Uterus (tissue), 4 donors: Measurements from ENCODE around the gene SYMPK. TPM values are rescaled to one million over a fixed set of nuclear protein-coding genes. Genes with fewer than 3 reads are reported as not detected.

Experiments
- DNase-seq, 2 donors: peaks; one replicate each; pipeline ENCODE4 v3.0.0-alpha.2; 2019 to 2020
- H3K27ac ChIP-seq, 2 donors: fragments of 200-600 bp; sonication (generic); 1 replicate in 1 of 2; 2 replicates in 1 of 2; pipeline ENCODE4 v1.5.1; 2016 to 2018
- H3K27me3 ChIP-seq, 2 donors: fragments of 200-600 bp; sonication (generic); one replicate each; pipeline ENCODE4 v1.5.1; 2018 to 2019; ENCODE audit warnings: control low read depth in 1 of 2
- H3K36me3 ChIP-seq, 2 donors: fragments of 200-600 bp; sonication (generic); one replicate each; pipeline ENCODE4 v1.5.1; 2019; ENCODE audit warnings: control low read depth in 1 of 2
- H3K4me1 ChIP-seq, 2 donors: fragments of 200-600 bp; sonication (generic); one replicate each; pipeline ENCODE4 v1.5.1; 2018 to 2019; ENCODE audit warnings: control low read depth in 1 of 2
- H3K4me3 ChIP-seq, 2 donors: fragments of 200-600 bp; sonication (generic); 1 replicate in 1 of 2; 2 replicates in 1 of 2; pipeline ENCODE4 v1.5.1; 2018 to 2019; ENCODE audit warnings: mild to moderate bottlenecking in 1 of 2
- H3K9me3 ChIP-seq, 2 donors: fragments of 200-600 bp; sonication (generic); one replicate each; pipeline ENCODE4 v1.5.1; 2019; ENCODE audit warnings: control low read depth in 1 of 2
- CTCF ChIP-seq, 4 experiments: fragments of 200-600 bp in 2 of 4; fragments of 450-650 bp in 2 of 4; sonication (generic) in 2 of 4; IDR thresholded peaks; one replicate each; pipeline ENCODE4 v1.5.1; 2016 to 2019; ENCODE audit warnings: antibody characterized with exemption in 4 of 4, mild to moderate bottlenecking in 2 of 4, moderate library complexity in 1 of 4
- POLR2A ChIP-seq, 2 donors: fragments of 450-650 bp; IDR thresholded peaks; one replicate each; pipeline ENCODE4 v1.6.1; 2016; ENCODE audit warnings: antibody characterized with exemption in 2 of 2, mild to moderate bottlenecking in 1 of 2, moderate library complexity in 1 of 2
- intact Hi-C: fragments of 100-400 bp; cut with DNase I; formaldehyde crosslinking; loops from one replicate; pipeline ENCODE4 v1.15.1; 2023; ENCODE audit warnings: low total_unique reads
- total RNA-seq, 4 donors: library from RNA; depleted of rRNA in 3 of 4; stranded (reverse); fragments of >200 nt in 3 of 4; gene quantifications; one replicate each; pipeline versions ENCODE4 v1.1.0 to v1.2.4, GENCODE V29; 2014 to 2023
- donor health status: DM: yes; HTN: yes; CAD: no.

The SYMPK gene
- total RNA-seq, 4 donors from 2014 or later, result 32.0 to 72.6 (median 46.4) TPM

- peak overlapping the region; percentile 54 to 77 for H3K4me3 ChIP-seq
- intact Hi-C loops, result no loop called here
- TF ChIP-seq POLR2A (IDR thresholded peaks at IDR 0.05), result peak; percentile 9 to 80
- peak in 2 of 4 experiments; percentile 18 to 39 for TF ChIP-seq CTCF (IDR thresholded peaks at IDR 0.05)
- no peaks in the 10 kb centered on the region for H3K36me3 ChIP-seq
- no peaks in the 10 kb centered on the region for H3K9me3 ChIP-seq
- H3K27ac ChIP-seq, result peak overlapping the region; percentile 83 to 85
- peaks cover 0 to 12% of the 10 kb centered on the region in 2 donors for H3K4me1 ChIP-seq
- no peaks in the 10 kb centered on the region for H3K27me3 ChIP-seq
- DNase-seq, result peak; percentile 97 to 100
These were observed 40.0 kb upstream of the SYMPK start for GRCh38 chr19:45902651-45903625.

GRCh38 chr19:45901912-45902650 is 39.1 kb upstream of the SYMPK start, which contains the start of gene MYPOP:
Gene MYPOP, minus strand, starts transcription at chr19:45902613. Its CDS starts 840 bp downstream, at chr19:45901773.
- DNase-seq, result peak; percentile 23 to 38
- Histone ChIP-seq H3K27ac (peak within 1 kb of the TSS; percentile 83 to 85), H3K4me3 (peak within 1 kb of the TSS; percentile 54 to 77), H3K27me3 (no peaks in the 10 kb centered on the region), H3K4me1 (peaks cover 0 to 12% of the 10 kb centered on the region in 2 donors), H3K9me3 (no peaks in the 10 kb centered on the region), H3K36me3 (no peaks in the 10 kb centered on the region)
- intact Hi-C loops, result no loop called here
- TF ChIP-seq POLR2A (IDR thresholded peaks at IDR 0.05) (no peak), CTCF (IDR thresholded peaks at IDR 0.05) (no peak)

- Histone ChIP-seq H3K27me3 (no peaks in the 10 kb centered on the region), H3K4me1 (peaks cover 0 to 12% of the 10 kb centered on the region in 2 donors), H3K36me3 (no peaks in the 10 kb centered on the region), H3K9me3 (no peaks in the 10 kb centered on the region), H3K4me3 (peak overlapping the region; percentile 54 to 77), H3K27ac (peak overlapping the region; percentile 50 to 56)
- TF ChIP-seq CTCF (IDR thresholded peaks at IDR 0.05) (no peak), POLR2A (IDR thresholded peaks at IDR 0.05) (no peak)
- DNase-seq, result peak; percentile 47 to 56
- intact Hi-C loops, result no loop called here
These were observed 38.5 kb upstream of the SYMPK start for GRCh38 chr19:45901432-45901911.

- Histone ChIP-seq H3K36me3 (no peaks in the 10 kb centered on the region), H3K27me3 (no peaks in the 10 kb centered on the region), H3K4me3 (peak overlapping the region; percentile 54 to 77), H3K9me3 (no peaks in the 10 kb centered on the region), H3K27ac (no peak overlapping the region), H3K4me1 (peaks cover 0 to 12% of the 10 kb centered on the region in 2 donors)
- no peak for DNase-seq
- intact Hi-C loops, result no loop called here
- TF ChIP-seq POLR2A (IDR thresholded peaks at IDR 0.05), result no peak
These were observed 37.9 kb upstream of the SYMPK start for GRCh38 chr19:45900738-45901431.
